SK-N-SH treated with all-trans-retinoic acid at 6 μM for 48 hours (cell line): ENCODE measurements around the gene PLA2G4B.

Source experiments
- ATAC-seq: fragments of 200-7000 bp; cut with Tn5 transposase; 3 replicates; pipeline ENCODE4 v1.9.1; 2020; ENCODE audit warnings: mild to moderate bottlenecking, moderate library complexity
- ARNTL ChIP-seq: fragments of 450-650 bp; formaldehyde crosslinking; IDR thresholded peaks from 2 replicates; pipeline ENCODE4 v1.5.0; 2020; ENCODE audit warnings: low read depth, mild to moderate bottlenecking, moderate library complexity, borderline replicate concordance
- BACH2 ChIP-seq: fragments of 250-450 bp; sonication (Bioruptor Pico); IDR thresholded peaks from 2 replicates; pipeline ENCODE4 v1.9.0; 2021; ENCODE audit warnings: mild to moderate bottlenecking, borderline replicate concordance
- ESRRG ChIP-seq: fragments of 250-450 bp; sonication (Bioruptor Pico); IDR thresholded peaks from 2 replicates; pipeline ENCODE4 v1.6.1; 2021; ENCODE audit warnings: mild to moderate bottlenecking
- GLIS3 ChIP-seq: fragments of 250-450 bp; sonication (Bioruptor Pico); IDR thresholded peaks from 2 replicates; pipeline ENCODE4 v1.5.0; 2020; ENCODE audit warnings: mild to moderate bottlenecking, moderate library complexity
- ISL1 ChIP-seq: fragments of 250-450 bp; sonication (Bioruptor Pico); IDR thresholded peaks from 2 replicates; pipeline ENCODE4 v2.1.2; 2022; ENCODE audit warnings: mild to moderate bottlenecking, moderate library complexity
- PPARA ChIP-seq: fragments of 250-450 bp; sonication (Bioruptor Pico); IDR thresholded peaks from 2 replicates; pipeline ENCODE4 v1.5.0; 2020; ENCODE audit warnings: mild to moderate bottlenecking, borderline replicate concordance
- RARB ChIP-seq: fragments of 250-450 bp; sonication (Bioruptor Pico); IDR thresholded peaks from 2 replicates; pipeline ENCODE4 v1.8.0; 2021; ENCODE audit warnings: mild to moderate bottlenecking, moderate library complexity
- SNAI2 ChIP-seq: fragments of 250-450 bp; sonication (Bioruptor Pico); IDR thresholded peaks from 2 replicates; pipeline ENCODE4 v1.5.0; 2020; ENCODE audit warnings: mild to moderate bottlenecking, moderate library complexity
- TCF4 ChIP-seq: fragments of 250-450 bp; sonication (Bioruptor Pico); IDR thresholded peaks from 2 replicates; pipeline ENCODE4 v1.8.0; 2021; ENCODE audit warnings: mild to moderate bottlenecking, moderate library complexity, borderline replicate concordance
- ZC3H10 ChIP-seq: fragments of 250-450 bp; sonication (Bioruptor Pico); IDR thresholded peaks from 2 replicates; pipeline ENCODE4 v1.5.1; 2021; ENCODE audit warnings: mild to moderate bottlenecking, moderate library complexity
- ZFP3 ChIP-seq: fragments of 250-450 bp; sonication (Bioruptor Pico); IDR thresholded peaks from 2 replicates; pipeline ENCODE4 v1.5.0; 2020; ENCODE audit warnings: mild to moderate bottlenecking, moderate library complexity
- ZFP30 ChIP-seq: fragments of 450-650 bp; formaldehyde crosslinking; IDR thresholded peaks from 2 replicates; pipeline ENCODE4 v1.5.0; 2022; ENCODE audit warnings: mild to moderate bottlenecking, moderate library complexity
- ZNF565 ChIP-seq: fragments of 450-650 bp; formaldehyde crosslinking; conservative IDR thresholded peaks from 2 replicates; pipeline ENCODE4 v1.5.0; 2020; ENCODE audit warnings: low read depth, mild to moderate bottlenecking, moderate library complexity
- ZNF70 ChIP-seq: fragments of 450-650 bp; formaldehyde crosslinking; IDR thresholded peaks from 2 replicates; pipeline ENCODE4 v1.5.0; 2020; ENCODE audit warnings: mild to moderate bottlenecking, moderate library complexity
- ZNF8 ChIP-seq: fragments of 450-650 bp; formaldehyde crosslinking; IDR thresholded peaks from 2 replicates; pipeline ENCODE4 v1.5.0; 2020; ENCODE audit warnings: mild to moderate bottlenecking, moderate library complexity
- TF ChIP-seq, protein P1 (sequence below): fragments of 250-450 bp; sonication (Bioruptor Pico); IDR thresholded peaks from 2 replicates; pipeline ENCODE4 v1.5.1; 2020; ENCODE audit warnings: low read depth, mild to moderate bottlenecking, moderate library complexity
- TF ChIP-seq, protein P2 (sequence below): fragments of 250-450 bp; sonication (Bioruptor Pico); IDR thresholded peaks from 2 replicates; pipeline ENCODE4 v1.5.0; 2020; ENCODE audit warnings: mild to moderate bottlenecking, moderate library complexity
- TF ChIP-seq, protein P3 (sequence below): fragments of 250-450 bp; sonication (Bioruptor Pico); IDR thresholded peaks from 2 replicates; pipeline ENCODE4 v1.5.1; 2021; ENCODE audit warnings: mild to moderate bottlenecking, moderate library complexity
- TF ChIP-seq, protein P4 (sequence below): fragments of 250-450 bp; sonication (Bioruptor Pico); IDR thresholded peaks from 2 replicates; pipeline ENCODE4 v1.8.0; 2021; ENCODE audit warnings: low read depth, mild to moderate bottlenecking, moderate library complexity, borderline replicate concordance

Gene PLA2G4B

DNA sequence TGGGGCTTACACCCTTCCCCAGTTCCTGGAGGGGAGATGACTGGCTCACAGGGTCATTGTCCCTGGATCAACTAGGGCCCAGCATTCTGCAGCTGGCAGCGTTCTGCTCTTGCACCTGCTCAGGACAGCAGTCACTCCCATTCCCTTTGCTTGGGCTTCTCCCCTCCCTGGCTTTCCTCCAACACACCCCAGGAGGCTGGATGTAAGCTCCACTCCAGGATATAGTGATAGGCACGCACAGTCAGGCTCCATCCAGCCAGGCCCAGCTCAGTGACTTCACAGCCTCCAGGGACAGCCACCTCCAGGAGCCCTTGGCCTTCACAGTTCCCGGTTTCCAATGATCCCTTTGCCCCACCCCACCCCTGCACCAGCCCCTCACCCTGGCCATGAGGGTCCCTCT lies 53.3 kb downstream of the PLA2G4B start (continued):
- TF ChIP-seq, protein P1, sequence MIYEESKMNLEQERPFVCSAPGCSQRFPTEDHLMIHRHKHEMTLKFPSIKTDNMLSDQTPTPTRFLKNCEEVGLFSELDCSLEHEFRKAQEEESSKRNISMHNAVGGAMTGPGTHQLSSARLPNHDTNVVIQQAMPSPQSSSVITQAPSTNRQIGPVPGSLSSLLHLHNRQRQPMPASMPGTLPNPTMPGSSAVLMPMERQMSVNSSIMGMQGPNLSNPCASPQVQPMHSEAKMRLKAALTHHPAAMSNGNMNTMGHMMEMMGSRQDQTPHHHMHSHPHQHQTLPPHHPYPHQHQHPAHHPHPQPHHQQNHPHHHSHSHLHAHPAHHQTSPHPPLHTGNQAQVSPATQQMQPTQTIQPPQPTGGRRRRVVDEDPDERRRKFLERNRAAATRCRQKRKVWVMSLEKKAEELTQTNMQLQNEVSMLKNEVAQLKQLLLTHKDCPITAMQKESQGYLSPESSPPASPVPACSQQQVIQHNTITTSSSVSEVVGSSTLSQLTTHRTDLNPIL = no peak
- no peak for TF ChIP-seq BACH2 (CRISPR knock-in tag)
- TF ChIP-seq SNAI2 = no peak
- no peak for TF ChIP-seq RARB
- no peak for TF ChIP-seq ARNTL (CRISPR knock-in tag)
- no peak for TF ChIP-seq ZNF8 (CRISPR knock-in tag)
- no peak for TF ChIP-seq ZNF70 (CRISPR knock-in tag)

DNA sequence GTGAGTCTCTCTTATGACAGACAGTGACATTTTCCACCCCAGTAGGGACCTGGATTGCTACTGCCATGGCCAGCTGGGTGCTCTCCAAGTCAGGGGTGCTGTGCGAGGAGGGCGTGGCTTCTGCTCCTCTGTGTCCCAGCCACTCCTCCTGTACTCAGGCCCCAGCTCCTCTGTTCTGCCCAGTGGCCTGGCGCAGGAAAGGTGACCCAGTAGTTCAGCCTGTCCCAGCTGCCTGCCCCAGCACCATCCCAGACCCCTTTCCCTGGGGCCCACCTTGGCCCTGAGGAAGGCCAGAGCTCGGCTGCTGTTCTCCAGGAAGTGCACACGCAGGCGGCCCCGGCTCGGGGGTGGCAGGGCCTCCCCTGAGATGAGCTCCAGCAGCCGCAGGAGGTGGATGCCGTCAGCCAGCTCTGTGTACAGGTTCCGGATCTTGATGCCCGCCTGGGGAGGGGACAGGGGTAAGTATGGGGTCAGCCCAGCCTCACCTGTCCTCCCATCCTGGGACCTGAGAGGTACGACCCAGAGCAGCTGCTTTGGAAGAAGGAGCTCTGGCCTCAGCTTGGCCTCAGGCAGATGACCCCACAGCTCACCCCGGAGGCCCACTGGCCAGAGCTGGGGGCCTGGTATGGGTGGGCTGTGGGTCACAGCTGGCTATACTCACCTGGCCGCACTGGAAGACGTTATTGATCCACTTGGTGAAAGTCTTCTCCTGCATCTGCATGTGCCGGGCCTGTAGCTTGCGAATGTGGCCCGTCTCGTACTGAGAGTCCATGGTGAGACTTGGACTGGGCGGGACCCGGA lies 54.2 kb downstream of the PLA2G4B start:
- no peak for TF ChIP-seq ARNTL (CRISPR knock-in tag)
- TF ChIP-seq ZC3H10 (CRISPR knock-in tag) = no peak
- TF ChIP-seq, protein P2, sequence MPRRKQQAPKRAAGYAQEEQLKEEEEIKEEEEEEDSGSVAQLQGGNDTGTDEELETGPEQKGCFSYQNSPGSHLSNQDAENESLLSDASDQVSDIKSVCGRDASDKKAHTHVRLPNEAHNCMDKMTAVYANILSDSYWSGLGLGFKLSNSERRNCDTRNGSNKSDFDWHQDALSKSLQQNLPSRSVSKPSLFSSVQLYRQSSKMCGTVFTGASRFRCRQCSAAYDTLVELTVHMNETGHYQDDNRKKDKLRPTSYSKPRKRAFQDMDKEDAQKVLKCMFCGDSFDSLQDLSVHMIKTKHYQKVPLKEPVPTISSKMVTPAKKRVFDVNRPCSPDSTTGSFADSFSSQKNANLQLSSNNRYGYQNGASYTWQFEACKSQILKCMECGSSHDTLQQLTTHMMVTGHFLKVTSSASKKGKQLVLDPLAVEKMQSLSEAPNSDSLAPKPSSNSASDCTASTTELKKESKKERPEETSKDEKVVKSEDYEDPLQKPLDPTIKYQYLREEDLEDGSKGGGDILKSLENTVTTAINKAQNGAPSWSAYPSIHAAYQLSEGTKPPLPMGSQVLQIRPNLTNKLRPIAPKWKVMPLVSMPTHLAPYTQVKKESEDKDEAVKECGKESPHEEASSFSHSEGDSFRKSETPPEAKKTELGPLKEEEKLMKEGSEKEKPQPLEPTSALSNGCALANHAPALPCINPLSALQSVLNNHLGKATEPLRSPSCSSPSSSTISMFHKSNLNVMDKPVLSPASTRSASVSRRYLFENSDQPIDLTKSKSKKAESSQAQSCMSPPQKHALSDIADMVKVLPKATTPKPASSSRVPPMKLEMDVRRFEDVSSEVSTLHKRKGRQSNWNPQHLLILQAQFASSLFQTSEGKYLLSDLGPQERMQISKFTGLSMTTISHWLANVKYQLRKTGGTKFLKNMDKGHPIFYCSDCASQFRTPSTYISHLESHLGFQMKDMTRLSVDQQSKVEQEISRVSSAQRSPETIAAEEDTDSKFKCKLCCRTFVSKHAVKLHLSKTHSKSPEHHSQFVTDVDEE = no peak
- TF ChIP-seq, protein P1 = no peak
- TF ChIP-seq TCF4 (CRISPR knock-in tag) = no peak
- TF ChIP-seq BACH2 (CRISPR knock-in tag) = no peak
- TF ChIP-seq ZNF565 (CRISPR knock-in tag) = no peak
- TF ChIP-seq, protein P3, sequence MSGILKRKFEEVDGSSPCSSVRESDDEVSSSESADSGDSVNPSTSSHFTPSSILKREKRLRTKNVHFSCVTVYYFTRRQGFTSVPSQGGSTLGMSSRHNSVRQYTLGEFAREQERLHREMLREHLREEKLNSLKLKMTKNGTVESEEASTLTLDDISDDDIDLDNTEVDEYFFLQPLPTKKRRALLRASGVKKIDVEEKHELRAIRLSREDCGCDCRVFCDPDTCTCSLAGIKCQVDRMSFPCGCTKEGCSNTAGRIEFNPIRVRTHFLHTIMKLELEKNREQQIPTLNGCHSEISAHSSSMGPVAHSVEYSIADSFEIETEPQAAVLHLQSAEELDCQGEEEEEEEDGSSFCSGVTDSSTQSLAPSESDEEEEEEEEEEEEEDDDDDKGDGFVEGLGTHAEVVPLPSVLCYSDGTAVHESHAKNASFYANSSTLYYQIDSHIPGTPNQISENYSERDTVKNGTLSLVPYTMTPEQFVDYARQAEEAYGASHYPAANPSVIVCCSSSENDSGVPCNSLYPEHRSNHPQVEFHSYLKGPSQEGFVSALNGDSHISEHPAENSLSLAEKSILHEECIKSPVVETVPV (CRISPR knock-in tag) = no peak
- TF ChIP-seq ZFP30 (CRISPR knock-in tag) = no peak
- TF ChIP-seq ZFP3 (CRISPR knock-in tag) = no peak
- TF ChIP-seq ZNF70 (CRISPR knock-in tag) = no peak
- no peak for TF ChIP-seq ISL1
- no peak for TF ChIP-seq ESRRG (CRISPR knock-in tag)
- no peak for TF ChIP-seq ZNF8 (CRISPR knock-in tag)
- TF ChIP-seq, protein P4, sequence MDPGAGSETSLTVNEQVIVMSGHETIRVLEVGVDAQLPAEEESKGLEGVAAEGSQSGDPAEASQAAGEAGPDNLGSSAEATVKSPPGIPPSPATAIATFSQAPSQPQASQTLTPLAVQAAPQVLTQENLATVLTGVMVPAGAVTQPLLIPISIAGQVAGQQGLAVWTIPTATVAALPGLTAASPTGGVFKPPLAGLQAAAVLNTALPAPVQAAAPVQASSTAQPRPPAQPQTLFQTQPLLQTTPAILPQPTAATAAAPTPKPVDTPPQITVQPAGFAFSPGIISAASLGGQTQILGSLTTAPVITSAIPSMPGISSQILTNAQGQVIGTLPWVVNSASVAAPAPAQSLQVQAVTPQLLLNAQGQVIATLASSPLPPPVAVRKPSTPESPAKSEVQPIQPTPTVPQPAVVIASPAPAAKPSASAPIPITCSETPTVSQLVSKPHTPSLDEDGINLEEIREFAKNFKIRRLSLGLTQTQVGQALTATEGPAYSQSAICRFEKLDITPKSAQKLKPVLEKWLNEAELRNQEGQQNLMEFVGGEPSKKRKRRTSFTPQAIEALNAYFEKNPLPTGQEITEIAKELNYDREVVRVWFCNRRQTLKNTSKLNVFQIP (CRISPR knock-in tag) = no peak
- ATAC-seq = no peak

DNA sequence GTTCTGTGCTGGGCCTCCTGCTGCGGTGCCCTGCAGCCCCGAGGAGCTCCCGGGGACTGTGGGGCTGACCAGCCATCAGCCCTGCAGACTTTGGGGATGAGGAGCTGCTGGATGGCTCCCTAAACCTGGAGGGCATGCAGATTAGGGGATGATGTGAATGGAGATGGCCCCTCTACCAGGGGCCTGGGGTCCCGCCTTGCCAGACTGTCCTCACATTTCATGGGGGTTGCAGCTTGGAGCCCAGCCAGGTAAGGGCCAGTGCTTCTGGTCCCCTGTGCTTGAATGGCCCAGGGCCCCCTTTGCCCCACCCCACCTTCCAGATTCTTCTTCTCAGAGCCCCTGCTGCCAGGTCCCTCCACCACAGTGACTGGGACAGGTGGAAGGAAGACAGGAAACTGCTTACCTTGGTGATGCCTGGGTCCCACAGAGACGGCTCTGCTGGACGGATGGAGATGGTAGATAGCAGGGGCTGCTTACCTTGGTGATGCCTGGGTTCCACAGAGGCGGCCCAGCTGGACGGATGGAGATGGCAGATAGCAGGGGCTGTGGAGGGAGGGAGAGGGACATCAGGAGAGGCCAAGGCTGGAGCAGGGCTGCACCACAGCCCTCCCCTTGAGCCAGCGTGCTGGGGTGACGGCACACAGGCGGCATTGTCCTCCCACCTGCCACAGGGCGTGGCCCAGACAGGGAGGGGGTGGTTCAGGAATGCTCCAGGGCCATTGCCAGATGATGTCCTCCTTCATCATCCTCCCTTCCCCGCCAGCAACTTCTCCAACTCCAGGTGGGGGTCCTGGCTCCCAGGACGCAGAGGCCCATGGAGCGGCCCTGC lies 55.0 kb downstream of the PLA2G4B start, which contains the start of gene SPTBN5:
SPTBN5 (minus strand) TSS at position 632 of the 829 bp plus-strand sequence; CDS start at position 76, 556 bp downstream.
- TF ChIP-seq GLIS3 (CRISPR knock-in tag) (no peak), PPARA (CRISPR knock-in tag) (no peak)
- TF ChIP-seq, protein P2 = no peak
- TF ChIP-seq, protein P4 (CRISPR knock-in tag) = no peak
- ATAC-seq = no peak
